Bone marrow (tissue), 2 donors: Measurements from ENCODE around the gene EPHB6.
A peak's percentile ranks its signal among the peaks of the same experiment; 100 is the strongest.

Source experiments
- DNase-seq, 2 donors: peaks; one replicate each; lab custom pipeline; 2025; lab: John Stamatoyannopoulos, UW

EPHB6 gene

GRCh38 chr7:142835487-142835886 is 19.4 kb upstream of the EPHB6 start:
- DNase-seq, result no peak

DNA sequence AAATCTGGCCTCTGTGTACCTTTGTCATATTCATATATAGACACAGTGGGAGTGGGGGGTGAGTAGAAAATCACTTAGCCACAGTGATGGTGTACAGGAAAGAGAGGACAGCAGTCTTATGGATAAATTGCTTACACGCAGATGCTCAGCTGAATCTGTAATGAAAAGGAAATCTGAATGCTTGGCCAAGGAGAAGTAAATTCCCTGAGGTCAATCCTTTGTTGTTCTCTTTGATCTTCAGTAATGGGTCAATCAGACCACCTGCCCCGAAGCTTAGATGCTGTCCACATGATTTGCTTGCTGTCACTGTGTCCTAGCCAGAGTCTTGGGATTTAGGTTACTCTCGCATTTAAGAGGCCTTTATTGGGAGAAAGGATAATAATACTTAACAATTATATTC is 18.4 kb upstream of the EPHB6 start:
- no peak for DNase-seq

GRCh38 chr7:142838461-142839213 is 16.2 kb upstream of the EPHB6 start:
- DNase-seq, result no peak

GRCh38 chr7:142842251-142842766 is 12.6 kb upstream of the EPHB6 start:
- DNase-seq, result no peak

DNA sequence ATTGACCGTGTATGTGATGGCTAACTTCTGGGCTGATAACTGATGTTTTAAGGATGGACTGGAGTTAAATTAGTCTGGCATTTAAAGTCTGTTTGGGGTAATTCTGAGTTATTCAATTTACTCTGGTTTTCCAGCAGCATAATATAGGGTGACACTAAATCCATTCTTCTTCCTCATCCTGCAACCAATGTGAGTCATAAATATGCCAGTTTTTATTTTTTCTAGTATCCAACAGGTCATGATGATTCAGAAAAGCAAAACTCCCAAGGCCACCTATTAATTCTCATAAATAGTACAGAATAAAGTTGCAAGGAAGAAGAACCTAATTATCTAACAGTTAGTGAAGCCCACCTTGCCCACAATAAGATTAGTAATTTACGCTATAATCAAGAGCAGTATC is 7.5 kb upstream of the EPHB6 start:
- DNase-seq, result no peak

- no peak for DNase-seq
These were observed 3.6 kb upstream of the EPHB6 start for GRCh38 chr7:142851269-142851668.

- no peak for DNase-seq
These were observed 3.0 kb upstream of the EPHB6 start for GRCh38 chr7:142851919-142852318.

GRCh38 chr7:142853739-142854371 is 1.0 kb upstream of the EPHB6 start:
- DNase-seq, result peak; percentile 72 to 77

DNA sequence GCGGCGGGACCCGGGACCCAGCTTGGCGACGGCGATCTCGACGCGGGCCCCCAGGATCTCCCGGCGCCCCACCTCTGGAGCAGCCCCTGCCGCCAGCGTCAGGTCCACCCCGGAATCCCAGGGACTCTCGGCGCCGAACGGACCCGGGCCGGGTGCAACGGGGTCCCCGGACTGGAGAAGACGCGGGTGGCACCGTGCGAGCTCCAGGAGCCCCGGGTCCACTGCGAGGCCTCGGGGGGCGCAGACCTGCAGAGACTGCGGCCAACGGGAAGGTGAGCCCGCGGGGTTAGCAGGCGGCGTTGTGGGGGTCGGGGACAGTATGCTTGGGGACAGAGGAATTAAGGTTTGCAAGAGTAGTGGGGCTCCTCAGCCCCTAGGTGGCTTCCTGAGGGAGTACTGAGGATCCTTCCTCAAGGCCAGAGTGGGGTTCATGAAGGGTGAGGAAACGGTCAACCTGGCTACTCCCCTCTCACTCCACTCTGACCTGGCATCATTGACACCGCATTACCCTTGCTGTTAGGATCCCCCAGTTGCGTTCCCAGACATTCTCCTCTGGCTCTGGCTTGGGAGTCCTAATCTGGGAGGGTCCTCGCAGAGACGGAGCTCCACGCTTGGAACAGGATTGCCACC is 353 bp downstream of the EPHB6 start:
- DNase-seq, result no peak

- DNase-seq, result no peak
These were observed 1.1 kb downstream of the EPHB6 start for GRCh38 chr7:142855756-142856564.

DNA sequence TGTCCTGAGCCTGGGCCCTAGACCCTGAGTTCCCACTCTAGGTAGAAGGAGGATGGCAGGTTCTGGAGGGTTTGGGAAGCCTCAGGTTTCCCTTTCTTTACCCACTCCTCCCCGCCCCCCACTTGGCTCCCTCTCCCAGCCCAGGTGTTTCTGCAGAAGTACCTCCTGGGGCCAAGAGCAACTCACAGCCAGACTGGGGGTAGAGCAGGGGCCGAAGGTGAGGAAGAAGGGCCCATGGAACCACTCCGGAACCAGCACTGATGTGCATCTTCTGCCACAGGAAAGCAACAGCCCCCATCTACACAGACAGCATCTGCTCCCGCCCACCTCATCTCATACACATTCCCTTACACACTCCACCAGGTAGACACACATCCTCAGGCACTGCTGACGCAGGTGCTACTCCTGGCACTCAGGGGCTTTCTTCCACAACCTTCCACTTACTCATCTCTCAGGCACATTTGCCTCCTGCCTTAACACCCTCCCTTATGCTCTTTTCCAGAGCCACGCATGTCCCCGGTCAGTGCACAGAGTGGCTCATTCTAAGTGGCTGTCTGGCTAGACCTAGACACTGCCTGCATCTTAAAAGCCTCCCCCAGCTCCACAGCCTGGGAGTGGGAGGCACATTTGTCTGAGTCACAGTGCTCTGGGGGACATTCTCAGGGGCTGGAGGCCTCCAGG is 1.8 kb downstream of the EPHB6 start:
- DNase-seq, result no peak

GRCh38 chr7:142857625-142858024 is 2.7 kb downstream of the EPHB6 start:
- no peak for DNase-seq

DNA sequence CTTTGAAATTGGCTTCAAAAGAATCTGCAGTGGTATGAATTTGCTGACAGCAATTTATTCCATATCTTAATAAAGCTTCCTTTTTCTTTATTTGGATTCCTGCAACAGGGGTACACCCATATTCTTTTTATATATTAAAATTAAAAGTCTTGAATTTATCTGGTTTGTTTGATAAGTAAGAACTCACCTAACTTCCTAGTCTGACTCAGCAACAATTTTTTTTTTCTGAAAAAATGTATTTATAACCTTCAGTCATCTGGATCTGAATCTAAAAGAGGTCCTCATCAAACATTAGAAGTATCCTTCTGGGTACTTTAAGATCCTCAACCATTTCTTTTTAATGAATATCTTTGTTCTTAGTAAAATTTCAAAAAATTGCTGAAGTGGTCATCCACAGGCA is 4.5 kb downstream of the EPHB6 start:
- no peak for DNase-seq

- DNase-seq, result no peak
These were observed 5.0 kb downstream of the EPHB6 start for GRCh38 chr7:142859829-142860228.

GRCh38 chr7:142860968-142861367 is 6.1 kb downstream of the EPHB6 start:
- DNase-seq, result no peak

DNA sequence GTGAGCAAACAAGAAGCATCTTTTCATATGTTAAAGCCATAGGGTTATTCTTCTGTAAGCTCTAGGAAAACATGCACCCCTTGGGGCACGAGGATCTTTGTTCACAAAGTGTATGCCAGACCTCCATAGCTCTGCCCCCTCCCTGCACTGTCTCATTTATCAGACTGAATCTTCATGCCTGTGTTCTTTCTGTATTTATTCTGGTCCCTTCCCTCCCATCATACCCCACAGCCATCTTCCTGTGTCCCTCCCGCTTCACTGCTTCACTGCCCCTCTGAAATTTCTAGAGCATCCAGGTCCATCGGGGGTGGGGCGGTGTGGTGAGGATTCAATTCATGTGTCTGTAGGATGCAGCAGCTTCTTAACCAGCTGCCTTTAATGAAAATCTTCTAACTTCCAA is 7.5 kb downstream of the EPHB6 start:
- no peak for DNase-seq

DNA sequence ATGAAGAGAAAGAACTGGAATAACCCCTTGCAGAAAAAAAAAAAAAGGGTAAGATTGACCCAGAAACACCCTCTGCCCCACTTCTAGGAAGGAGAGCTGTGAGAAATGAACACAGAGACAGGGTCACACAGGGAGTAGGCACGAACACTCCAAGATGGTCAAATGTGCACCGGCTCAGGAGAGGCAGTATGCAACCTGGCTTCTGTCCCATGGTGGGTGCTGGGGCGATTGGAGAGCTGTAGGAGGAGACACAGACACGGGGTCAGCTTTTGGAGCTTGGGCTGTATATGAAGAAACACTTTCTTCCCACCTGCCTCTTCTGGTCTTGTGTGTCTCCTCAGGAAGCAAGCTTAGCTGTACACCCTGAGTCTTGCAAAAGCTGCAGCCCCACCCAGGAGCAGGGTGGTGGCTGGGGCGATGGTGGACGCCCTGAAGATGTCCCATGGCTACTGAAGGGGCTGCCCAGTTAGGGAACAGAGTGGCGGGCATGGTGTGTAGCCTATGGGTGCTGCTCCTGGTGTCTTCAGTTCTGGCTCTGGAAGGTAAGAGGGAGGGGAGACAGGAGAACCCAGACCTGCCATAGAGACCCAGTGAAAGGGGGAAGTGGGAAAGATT is 8.0 kb downstream of the EPHB6 start:
- DNase-seq, result no peak

DNA sequence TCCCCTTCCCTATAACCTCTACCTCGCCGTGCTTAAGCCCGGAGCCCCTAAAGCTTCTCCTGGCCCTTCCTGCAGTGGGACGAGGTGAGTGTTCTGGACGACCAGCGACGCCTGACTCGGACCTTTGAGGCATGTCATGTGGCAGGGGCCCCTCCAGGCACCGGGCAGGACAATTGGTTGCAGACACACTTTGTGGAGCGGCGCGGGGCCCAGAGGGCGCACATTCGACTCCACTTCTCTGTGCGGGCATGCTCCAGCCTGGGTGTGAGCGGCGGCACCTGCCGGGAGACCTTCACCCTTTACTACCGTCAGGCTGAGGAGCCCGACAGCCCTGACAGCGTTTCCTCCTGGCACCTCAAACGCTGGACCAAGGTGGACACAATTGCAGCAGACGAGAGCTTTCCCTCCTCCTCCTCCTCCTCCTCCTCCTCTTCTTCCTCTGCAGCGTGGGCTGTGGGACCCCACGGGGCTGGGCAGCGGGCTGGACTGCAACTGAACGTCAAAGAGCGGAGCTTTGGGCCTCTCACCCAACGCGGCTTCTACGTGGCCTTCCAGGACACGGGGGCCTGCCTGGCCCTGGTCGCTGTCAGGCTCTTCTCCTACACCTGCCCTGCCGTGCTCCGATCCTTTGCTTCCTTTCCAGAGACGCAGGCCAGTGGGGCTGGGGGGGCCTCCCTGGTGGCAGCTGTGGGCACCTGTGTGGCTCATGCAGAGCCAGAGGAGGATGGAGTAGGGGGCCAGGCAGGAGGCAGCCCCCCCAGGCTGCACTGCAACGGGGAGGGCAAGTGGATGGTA is 9.2 kb downstream of the EPHB6 start:
- DNase-seq, result no peak

DNA sequence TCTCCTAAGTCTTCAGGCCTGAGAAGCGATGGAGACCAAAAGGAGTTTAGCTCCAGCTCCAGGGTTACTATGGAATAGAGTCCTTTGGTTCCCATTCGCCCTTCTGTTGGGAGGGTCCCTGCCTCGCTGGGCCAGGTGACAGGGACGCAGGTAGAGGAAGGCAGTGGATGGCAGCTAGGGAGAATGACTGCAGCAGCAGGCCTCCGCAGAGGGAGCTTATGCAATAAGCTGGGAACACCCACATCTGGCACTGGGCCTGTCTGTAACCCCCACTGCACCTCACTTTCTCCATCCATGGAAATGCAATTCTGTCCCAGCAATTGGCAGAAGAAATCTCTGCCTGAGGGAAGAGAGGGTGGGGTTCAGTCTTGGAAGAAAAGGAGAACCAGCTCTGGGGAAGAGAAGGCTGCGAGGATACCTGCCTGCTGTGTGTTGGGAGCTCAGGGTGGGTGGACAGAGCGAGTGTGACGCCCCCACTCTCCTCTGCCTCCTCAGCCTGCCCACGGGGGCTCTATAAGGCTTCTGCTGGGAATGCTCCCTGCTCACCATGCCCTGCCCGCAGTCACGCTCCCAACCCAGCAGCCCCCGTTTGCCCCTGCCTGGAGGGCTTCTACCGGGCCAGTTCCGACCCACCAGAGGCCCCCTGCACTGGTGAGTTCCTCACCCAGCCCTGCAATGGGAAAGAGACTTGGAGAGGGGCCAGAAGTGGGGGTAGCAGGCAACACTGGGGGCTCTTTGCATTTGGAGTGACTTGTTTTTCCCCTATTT is 10.3 kb downstream of the EPHB6 start:
- DNase-seq, result no peak

DNA sequence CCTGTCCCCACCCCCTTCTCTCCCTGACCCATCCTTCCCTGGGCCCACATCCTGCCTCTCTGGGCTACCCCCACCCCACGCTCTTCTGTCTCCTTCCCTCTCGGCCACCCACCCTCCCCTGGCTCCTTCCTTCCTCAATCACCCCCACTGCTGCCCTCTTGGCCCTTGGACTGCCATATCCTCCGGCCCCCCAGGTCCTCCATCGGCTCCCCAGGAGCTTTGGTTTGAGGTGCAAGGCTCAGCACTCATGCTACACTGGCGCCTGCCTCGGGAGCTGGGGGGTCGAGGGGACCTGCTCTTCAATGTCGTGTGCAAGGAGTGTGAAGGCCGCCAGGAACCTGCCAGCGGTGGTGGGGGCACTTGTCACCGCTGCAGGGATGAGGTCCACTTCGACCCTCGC is 10.9 kb downstream of the EPHB6 start:
- DNase-seq, result no peak
